ENCODE results near the gene HS1BP3.
A peak's percentile ranks its signal among the peaks of the same experiment; 100 is the strongest.

Gene HS1BP3

GRCh38 chr2:20650877-20651730 lies at the start of gene HS1BP3:
TSS of gene HS1BP3 (minus strand) at chr2:20651098. CDS start at chr2:20651063, 35 bp downstream.
- DNase-seq = peak; percentile 72

- DNase-seq = no peak
Measured at GRCh38 chr2:20698916-20699613, 48.2 kb upstream of the HS1BP3 start.

- no peak for DNase-seq
Measured at GRCh38 chr2:20697322-20697934, 46.5 kb upstream of the HS1BP3 start.

GRCh38 chr2:20696366-20696765 lies 45.5 kb upstream of the HS1BP3 start:
- no peak for DNase-seq

GRCh38 chr2:20693317-20693716 lies 42.4 kb upstream of the HS1BP3 start:
- DNase-seq = no peak

GRCh38 chr2:20692081-20692480 lies 41.2 kb upstream of the HS1BP3 start:
- no peak for DNase-seq

GRCh38 chr2:20691076-20691734 lies 40.3 kb upstream of the HS1BP3 start:
- no peak for DNase-seq

- DNase-seq = no peak
Measured at GRCh38 chr2:20689428-20690264, 38.7 kb upstream of the HS1BP3 start.

GRCh38 chr2:20687260-20687832 lies 36.4 kb upstream of the HS1BP3 start:
- DNase-seq = no peak

GRCh38 chr2:20684581-20685063 lies 33.7 kb upstream of the HS1BP3 start:
- no peak for DNase-seq

- no peak for DNase-seq
Measured at GRCh38 chr2:20682167-20682920, 31.4 kb upstream of the HS1BP3 start.

GRCh38 chr2:20680744-20681375 lies 30.0 kb upstream of the HS1BP3 start:
- DNase-seq = no peak

GRCh38 chr2:20678780-20679179 lies 27.9 kb upstream of the HS1BP3 start:
- DNase-seq = no peak

- DNase-seq = no peak
Measured at GRCh38 chr2:20678086-20678395, 27.1 kb upstream of the HS1BP3 start.

GRCh38 chr2:20677301-20678085 lies 26.6 kb upstream of the HS1BP3 start:
- no peak for DNase-seq

GRCh38 chr2:20676353-20677215 lies 25.7 kb upstream of the HS1BP3 start:
- no peak for DNase-seq

- no peak for DNase-seq
Measured at GRCh38 chr2:20675701-20676352, 24.9 kb upstream of the HS1BP3 start.

- DNase-seq = no peak
Measured at GRCh38 chr2:20674974-20675679, 24.2 kb upstream of the HS1BP3 start.
